SK-N-SH treated with all-trans-retinoic acid at 6 μM for 48 hours (cell line): ENCODE data around the gene MT1G.

Experiments
- ARNTL ChIP-seq: fragments of 450-650 bp; formaldehyde crosslinking; IDR thresholded peaks from 2 replicates; pipeline ENCODE4 v1.5.0; 2020; ENCODE audit warnings: low read depth, mild to moderate bottlenecking, moderate library complexity, borderline replicate concordance
- BACH2 ChIP-seq: fragments of 250-450 bp; sonication (Bioruptor Pico); IDR thresholded peaks from 2 replicates; pipeline ENCODE4 v1.9.0; 2021; ENCODE audit warnings: mild to moderate bottlenecking, borderline replicate concordance
- CSDC2 ChIP-seq: fragments of 250-450 bp; sonication (Bioruptor Pico); IDR thresholded peaks from 2 replicates; pipeline ENCODE4 v1.5.0; 2020; ENCODE audit warnings: mild to moderate bottlenecking, moderate library complexity
- GLIS3 ChIP-seq: fragments of 250-450 bp; sonication (Bioruptor Pico); IDR thresholded peaks from 2 replicates; pipeline ENCODE4 v1.5.0; 2020; ENCODE audit warnings: mild to moderate bottlenecking, moderate library complexity
- ISL1 ChIP-seq: fragments of 250-450 bp; sonication (Bioruptor Pico); IDR thresholded peaks from 2 replicates; pipeline ENCODE4 v2.1.2; 2022; ENCODE audit warnings: mild to moderate bottlenecking, moderate library complexity
- RARB ChIP-seq: fragments of 250-450 bp; sonication (Bioruptor Pico); IDR thresholded peaks from 2 replicates; pipeline ENCODE4 v1.8.0; 2021; ENCODE audit warnings: mild to moderate bottlenecking, moderate library complexity
- SNAI2 ChIP-seq: fragments of 250-450 bp; sonication (Bioruptor Pico); IDR thresholded peaks from 2 replicates; pipeline ENCODE4 v1.5.0; 2020; ENCODE audit warnings: mild to moderate bottlenecking, moderate library complexity
- ZC3H10 ChIP-seq: fragments of 250-450 bp; sonication (Bioruptor Pico); IDR thresholded peaks from 2 replicates; pipeline ENCODE4 v1.5.1; 2021; ENCODE audit warnings: mild to moderate bottlenecking, moderate library complexity
- ZFP30 ChIP-seq: fragments of 450-650 bp; formaldehyde crosslinking; IDR thresholded peaks from 2 replicates; pipeline ENCODE4 v1.5.0; 2022; ENCODE audit warnings: mild to moderate bottlenecking, moderate library complexity
- ZNF70 ChIP-seq: fragments of 450-650 bp; formaldehyde crosslinking; IDR thresholded peaks from 2 replicates; pipeline ENCODE4 v1.5.0; 2020; ENCODE audit warnings: mild to moderate bottlenecking, moderate library complexity
- ZNF8 ChIP-seq: fragments of 450-650 bp; formaldehyde crosslinking; IDR thresholded peaks from 2 replicates; pipeline ENCODE4 v1.5.0; 2020; ENCODE audit warnings: mild to moderate bottlenecking, moderate library complexity
- TF ChIP-seq, protein P1 (sequence below): fragments of 250-450 bp; sonication (Bioruptor Pico); IDR thresholded peaks from 2 replicates; pipeline ENCODE4 v1.8.0; 2020; ENCODE audit warnings: mild to moderate bottlenecking, moderate library complexity, borderline replicate concordance
- TF ChIP-seq, protein P2 (sequence below): fragments of 250-450 bp; sonication (Bioruptor Pico); IDR thresholded peaks from 2 replicates; pipeline ENCODE4 v1.8.0; 2021; ENCODE audit warnings: low read depth, mild to moderate bottlenecking, moderate library complexity, borderline replicate concordance

DNA sequence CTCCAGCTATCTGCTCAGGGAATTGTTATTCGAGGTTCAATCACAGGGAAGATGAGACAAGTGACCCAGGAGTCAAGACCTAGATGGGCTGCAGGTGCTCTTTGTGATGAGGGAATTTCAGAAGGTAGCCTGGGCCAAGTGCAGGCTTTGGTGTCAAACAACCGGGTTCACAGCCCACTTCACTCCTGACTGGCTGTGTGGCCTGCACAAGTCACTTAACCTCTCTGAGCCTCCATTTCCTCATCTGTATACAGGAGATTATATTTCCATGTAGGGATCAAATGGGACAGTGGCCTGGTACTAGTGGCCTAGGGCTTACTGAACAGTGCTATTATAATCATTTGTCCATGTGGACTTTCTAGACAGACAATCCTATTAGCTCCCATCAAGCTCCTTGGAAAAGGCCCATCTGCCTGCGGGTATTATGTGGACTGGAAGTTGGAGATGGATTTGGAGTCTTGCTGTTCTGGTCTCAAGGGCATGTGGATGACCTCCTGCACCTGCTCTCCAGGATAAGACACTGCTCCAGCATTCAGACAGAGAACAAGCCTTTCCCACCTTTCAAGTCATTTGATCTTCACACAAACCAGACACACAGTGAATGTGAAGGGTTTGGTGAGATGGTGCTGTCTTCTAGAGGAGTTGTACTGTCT is 11.3 kb upstream of the MT1G start:
- TF ChIP-seq ZNF8 (CRISPR knock-in tag) (no peak), ZFP30 (CRISPR knock-in tag) (no peak), SNAI2 (CRISPR knock-in tag) (no peak), RARB (CRISPR knock-in tag) (no peak), BACH2 (CRISPR knock-in tag) (no peak), ZC3H10 (CRISPR knock-in tag) (no peak), ISL1 (no peak), ARNTL (CRISPR knock-in tag) (no peak), GLIS3 (CRISPR knock-in tag) (no peak), CSDC2 (CRISPR knock-in tag) (no peak), ZNF70 (CRISPR knock-in tag) (no peak)
- TF ChIP-seq, protein P1, sequence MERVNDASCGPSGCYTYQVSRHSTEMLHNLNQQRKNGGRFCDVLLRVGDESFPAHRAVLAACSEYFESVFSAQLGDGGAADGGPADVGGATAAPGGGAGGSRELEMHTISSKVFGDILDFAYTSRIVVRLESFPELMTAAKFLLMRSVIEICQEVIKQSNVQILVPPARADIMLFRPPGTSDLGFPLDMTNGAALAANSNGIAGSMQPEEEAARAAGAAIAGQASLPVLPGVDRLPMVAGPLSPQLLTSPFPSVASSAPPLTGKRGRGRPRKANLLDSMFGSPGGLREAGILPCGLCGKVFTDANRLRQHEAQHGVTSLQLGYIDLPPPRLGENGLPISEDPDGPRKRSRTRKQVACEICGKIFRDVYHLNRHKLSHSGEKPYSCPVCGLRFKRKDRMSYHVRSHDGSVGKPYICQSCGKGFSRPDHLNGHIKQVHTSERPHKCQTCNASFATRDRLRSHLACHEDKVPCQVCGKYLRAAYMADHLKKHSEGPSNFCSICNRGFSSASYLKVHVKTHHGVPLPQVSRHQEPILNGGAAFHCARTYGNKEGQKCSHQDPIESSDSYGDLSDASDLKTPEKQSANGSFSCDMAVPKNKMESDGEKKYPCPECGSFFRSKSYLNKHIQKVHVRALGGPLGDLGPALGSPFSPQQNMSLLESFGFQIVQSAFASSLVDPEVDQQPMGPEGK, result no peak
- TF ChIP-seq, protein P2, sequence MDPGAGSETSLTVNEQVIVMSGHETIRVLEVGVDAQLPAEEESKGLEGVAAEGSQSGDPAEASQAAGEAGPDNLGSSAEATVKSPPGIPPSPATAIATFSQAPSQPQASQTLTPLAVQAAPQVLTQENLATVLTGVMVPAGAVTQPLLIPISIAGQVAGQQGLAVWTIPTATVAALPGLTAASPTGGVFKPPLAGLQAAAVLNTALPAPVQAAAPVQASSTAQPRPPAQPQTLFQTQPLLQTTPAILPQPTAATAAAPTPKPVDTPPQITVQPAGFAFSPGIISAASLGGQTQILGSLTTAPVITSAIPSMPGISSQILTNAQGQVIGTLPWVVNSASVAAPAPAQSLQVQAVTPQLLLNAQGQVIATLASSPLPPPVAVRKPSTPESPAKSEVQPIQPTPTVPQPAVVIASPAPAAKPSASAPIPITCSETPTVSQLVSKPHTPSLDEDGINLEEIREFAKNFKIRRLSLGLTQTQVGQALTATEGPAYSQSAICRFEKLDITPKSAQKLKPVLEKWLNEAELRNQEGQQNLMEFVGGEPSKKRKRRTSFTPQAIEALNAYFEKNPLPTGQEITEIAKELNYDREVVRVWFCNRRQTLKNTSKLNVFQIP (CRISPR knock-in tag), result no peak
